Panc1 (cell line): ENCODE results near the gene SPOCK1. TPM values are rescaled to one million over a fixed set of nuclear protein-coding genes. Genes with fewer than 3 reads are reported as not detected.

Experiments used
- ATAC-seq: fragments of 200-7000 bp; cut with Tn5 transposase; 2 replicates; pipeline ENCODE4 v1.9.1; 2020; ENCODE audit warnings: mild to moderate bottlenecking, moderate library complexity
- BruUV-seq: library from RNA; stranded (reverse); fragments of 400-500 nt; replicated peaks from 2 replicates; lab custom pipeline; 2021; lab: Mats Ljungman, UMichigan
- CTCF ChIA-PET: fragments of 300-600 bp; sonication (Branson Sonifier 250); formaldehyde crosslinking; loops from one replicate; lab custom pipeline; 2022; ENCODE audit warnings: antibody characterized with exemption; lab: Charles Lee
- POLR2A ChIA-PET: fragments of 300-600 bp; sonication (Branson Sonifier 250); formaldehyde crosslinking; loops from one replicate; lab custom pipeline; 2022; ENCODE audit warnings: antibody characterized with exemption; lab: Charles Lee
- DNase-seq: peaks from one replicate; pipeline ENCODE4 v3.0.0-alpha.2; 2010; ENCODE audit warnings: low read depth, low spot score
- H3K27ac ChIP-seq: 2 replicates; pipeline ENCODE4 v1.5.1; 2011; ENCODE audit warnings: mild to moderate bottlenecking, low read length, inconsistent platforms
- H3K27me3 ChIP-seq: fragments of 200-500 bp; sonication (Bioruptor generic); 2 replicates; pipeline ENCODE4 v1.6.0; 2014; ENCODE audit warnings: low read length, inconsistent platforms; ENCODE audit not compliant: control insufficient read depth, insufficient read depth
- H3K36me3 ChIP-seq: fragments of 200-500 bp; sonication (Bioruptor generic); 2 replicates; pipeline ENCODE4 v1.5.1; 2014; ENCODE audit warnings: inconsistent platforms, mild to moderate bottlenecking, low read length, moderate library complexity; ENCODE audit not compliant: control insufficient read depth, insufficient read depth
- H3K4me1 ChIP-seq: 2 replicates; pipeline ENCODE4 v1.5.1; 2011; ENCODE audit warnings: inconsistent platforms, mild to moderate bottlenecking, low read length, moderate library complexity; ENCODE audit not compliant: control insufficient read depth, insufficient read depth
- H3K4me3 ChIP-seq, 2 experiments: 2 replicates each; pipeline ENCODE4 v1.5.1; 2011 to 2012; ENCODE audit warnings: low read depth in 2 of 2, low read length in 2 of 2, mild to moderate bottlenecking in 2 of 2, inconsistent platforms in 1 of 2, moderate library complexity in 1 of 2
- H3K9me3 ChIP-seq: fragments of 200-500 bp; sonication (Bioruptor generic); 2 replicates; pipeline ENCODE4 v1.5.1; 2014; ENCODE audit warnings: low read depth, mild to moderate bottlenecking, inconsistent platforms, low read length, moderate library complexity; ENCODE audit not compliant: control insufficient read depth, insufficient read depth
- POLR2AphosphoS5 ChIP-seq: IDR thresholded peaks from 2 replicates; pipeline ENCODE4 v1.6.1; 2012; ENCODE audit warnings: mild to moderate bottlenecking, low read depth, low read length, moderate library complexity
- SIN3A ChIP-seq: IDR thresholded peaks from 2 replicates; pipeline ENCODE4 v1.6.1; 2012; ENCODE audit warnings: low read depth, mild to moderate bottlenecking, low read length, moderate library complexity, borderline replicate concordance; ENCODE audit not compliant: insufficient read depth
- TCF7L2 ChIP-seq: IDR thresholded peaks from 2 replicates; pipeline ENCODE4 v1.6.1; 2011; ENCODE audit warnings: mild to moderate bottlenecking, low read depth, low read length, inconsistent platforms
- in situ Hi-C: cut with HindIII; loops from 2 replicates; pipeline ENCODE4 v1.10.0; 2016; ENCODE audit warnings: low sequenced_read_pairs, low pct_unique_long_range_greater_than_20kb
- intact Hi-C: fragments of 100-400 bp; cut with micrococcal nuclease; formaldehyde crosslinking; loops from one replicate; pipeline ENCODE4 v1.10.0; 2022; ENCODE audit not compliant: unreplicated experiment
- total RNA-seq: library from RNA; stranded (reverse); gene quantifications from one replicate; pipeline ENCODE4 v1.2.1, GENCODE V29; 2021; ENCODE audit not compliant: unreplicated experiment
- TF ChIP-seq, protein P1 (sequence below), 2 experiments: IDR thresholded peaks; 2 replicates each; pipeline ENCODE4 v1.6.1; 2011 to 2012; ENCODE audit warnings: low read depth in 2 of 2, control low read depth in 1 of 2, low read length in 1 of 2, mild to moderate bottlenecking in 1 of 2, moderate library complexity in 1 of 2; ENCODE audit not compliant: insufficient read depth in 1 of 2
- TF ChIP-seq, protein P2 (sequence below): fragments of 450-650 bp; IDR thresholded peaks from 2 replicates; pipeline ENCODE4 v1.5.1; 2017; ENCODE audit warnings: mild to moderate bottlenecking

SPOCK1 gene
- total RNA-seq, 1 experiment from 2014 or later = 15.6 TPM

DNA sequence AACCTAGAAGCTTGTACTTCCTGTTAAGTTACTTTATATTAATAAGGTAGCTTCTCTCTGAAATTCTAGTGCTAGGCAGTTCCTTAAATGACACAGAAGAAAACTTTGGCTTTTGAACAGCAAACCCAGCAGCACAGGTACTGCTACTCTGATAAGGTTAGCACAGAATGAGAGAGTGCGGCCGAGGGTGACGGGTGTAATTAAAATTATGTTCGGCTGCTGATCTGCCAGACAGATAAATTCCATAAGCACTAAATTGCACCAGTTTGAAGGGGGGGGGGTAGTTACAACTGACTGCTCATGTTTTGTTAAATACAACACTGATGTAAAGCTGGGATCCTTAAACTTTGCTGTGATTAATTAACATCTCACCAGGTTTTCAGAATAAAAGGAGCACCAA, 475.1 kb downstream of the SPOCK1 start:
- Histone ChIP-seq H3K4me3 (no peak overlapping the region), H3K36me3 (no peaks in the 10 kb centered on the region), H3K4me1 (no peaks in the 10 kb centered on the region), H3K9me3 (no peaks in the 10 kb centered on the region), H3K27ac (no peak overlapping the region), H3K27me3 (no peaks in the 10 kb centered on the region)
- intact Hi-C loops (no loop called here), in situ Hi-C loops (no loop called here)
- ATAC-seq (no peak), DNase-seq (no peak)
- TF ChIP-seq, protein P1, sequence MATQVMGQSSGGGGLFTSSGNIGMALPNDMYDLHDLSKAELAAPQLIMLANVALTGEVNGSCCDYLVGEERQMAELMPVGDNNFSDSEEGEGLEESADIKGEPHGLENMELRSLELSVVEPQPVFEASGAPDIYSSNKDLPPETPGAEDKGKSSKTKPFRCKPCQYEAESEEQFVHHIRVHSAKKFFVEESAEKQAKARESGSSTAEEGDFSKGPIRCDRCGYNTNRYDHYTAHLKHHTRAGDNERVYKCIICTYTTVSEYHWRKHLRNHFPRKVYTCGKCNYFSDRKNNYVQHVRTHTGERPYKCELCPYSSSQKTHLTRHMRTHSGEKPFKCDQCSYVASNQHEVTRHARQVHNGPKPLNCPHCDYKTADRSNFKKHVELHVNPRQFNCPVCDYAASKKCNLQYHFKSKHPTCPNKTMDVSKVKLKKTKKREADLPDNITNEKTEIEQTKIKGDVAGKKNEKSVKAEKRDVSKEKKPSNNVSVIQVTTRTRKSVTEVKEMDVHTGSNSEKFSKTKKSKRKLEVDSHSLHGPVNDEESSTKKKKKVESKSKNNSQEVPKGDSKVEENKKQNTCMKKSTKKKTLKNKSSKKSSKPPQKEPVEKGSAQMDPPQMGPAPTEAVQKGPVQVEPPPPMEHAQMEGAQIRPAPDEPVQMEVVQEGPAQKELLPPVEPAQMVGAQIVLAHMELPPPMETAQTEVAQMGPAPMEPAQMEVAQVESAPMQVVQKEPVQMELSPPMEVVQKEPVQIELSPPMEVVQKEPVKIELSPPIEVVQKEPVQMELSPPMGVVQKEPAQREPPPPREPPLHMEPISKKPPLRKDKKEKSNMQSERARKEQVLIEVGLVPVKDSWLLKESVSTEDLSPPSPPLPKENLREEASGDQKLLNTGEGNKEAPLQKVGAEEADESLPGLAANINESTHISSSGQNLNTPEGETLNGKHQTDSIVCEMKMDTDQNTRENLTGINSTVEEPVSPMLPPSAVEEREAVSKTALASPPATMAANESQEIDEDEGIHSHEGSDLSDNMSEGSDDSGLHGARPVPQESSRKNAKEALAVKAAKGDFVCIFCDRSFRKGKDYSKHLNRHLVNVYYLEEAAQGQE (IDR thresholded peaks at IDR 0.05; ENCODE audit: insufficient read depth in 1 of 2, low read depth in 2 of 2, low read length in 1 of 2) = no peak
- TF ChIP-seq, protein P2, sequence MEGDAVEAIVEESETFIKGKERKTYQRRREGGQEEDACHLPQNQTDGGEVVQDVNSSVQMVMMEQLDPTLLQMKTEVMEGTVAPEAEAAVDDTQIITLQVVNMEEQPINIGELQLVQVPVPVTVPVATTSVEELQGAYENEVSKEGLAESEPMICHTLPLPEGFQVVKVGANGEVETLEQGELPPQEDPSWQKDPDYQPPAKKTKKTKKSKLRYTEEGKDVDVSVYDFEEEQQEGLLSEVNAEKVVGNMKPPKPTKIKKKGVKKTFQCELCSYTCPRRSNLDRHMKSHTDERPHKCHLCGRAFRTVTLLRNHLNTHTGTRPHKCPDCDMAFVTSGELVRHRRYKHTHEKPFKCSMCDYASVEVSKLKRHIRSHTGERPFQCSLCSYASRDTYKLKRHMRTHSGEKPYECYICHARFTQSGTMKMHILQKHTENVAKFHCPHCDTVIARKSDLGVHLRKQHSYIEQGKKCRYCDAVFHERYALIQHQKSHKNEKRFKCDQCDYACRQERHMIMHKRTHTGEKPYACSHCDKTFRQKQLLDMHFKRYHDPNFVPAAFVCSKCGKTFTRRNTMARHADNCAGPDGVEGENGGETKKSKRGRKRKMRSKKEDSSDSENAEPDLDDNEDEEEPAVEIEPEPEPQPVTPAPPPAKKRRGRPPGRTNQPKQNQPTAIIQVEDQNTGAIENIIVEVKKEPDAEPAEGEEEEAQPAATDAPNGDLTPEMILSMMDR = no peak
- no peak for TF ChIP-seq SIN3A
- no peak for TF ChIP-seq TCF7L2
- TF ChIP-seq POLR2AphosphoS5 = no peak
- ChIA-PET POLR2A (no interaction called here), CTCF (no interaction called here)
- no TSS peak for BruUV-seq

DNA sequence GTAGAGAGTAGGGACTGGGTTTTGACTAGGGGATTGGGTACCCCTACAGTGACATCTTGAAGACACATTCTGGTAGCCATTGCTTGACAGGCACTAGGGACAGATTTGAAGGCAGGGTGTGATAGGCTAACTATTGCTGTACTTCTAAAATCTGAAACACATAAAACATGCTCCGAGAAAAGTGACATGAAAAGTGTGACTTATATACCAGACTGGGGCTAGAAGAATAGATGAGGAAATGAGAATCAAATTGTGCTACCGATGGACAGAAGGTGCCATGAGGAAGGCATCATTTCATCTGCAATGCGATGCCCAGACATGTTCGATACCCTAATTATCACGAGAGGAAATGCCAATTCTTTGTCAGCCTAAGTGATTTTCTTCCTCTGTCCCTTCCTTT, 475.8 kb downstream of the SPOCK1 start:
- BruUV-seq = no TSS peak
- in situ Hi-C loops = no loop called here
- H3K27ac ChIP-seq = no peak overlapping the region
- ChIA-PET POLR2A (no interaction called here), CTCF (no interaction called here)
- TF ChIP-seq POLR2AphosphoS5 (no peak), SIN3A (no peak), TCF7L2 (no peak)
- TF ChIP-seq, protein P1 (IDR thresholded peaks at IDR 0.05; ENCODE audit: insufficient read depth in 1 of 2, low read depth in 2 of 2, low read length in 1 of 2) = no peak
- TF ChIP-seq, protein P2 = no peak
- no peaks in the 10 kb centered on the region for H3K9me3 ChIP-seq
- no peak overlapping the region for H3K4me3 ChIP-seq
- ATAC-seq = no peak
- intact Hi-C loops = no loop called here
- no peaks in the 10 kb centered on the region for H3K27me3 ChIP-seq
- no peaks in the 10 kb centered on the region for H3K36me3 ChIP-seq
- no peak for DNase-seq
- no peaks in the 10 kb centered on the region for H3K4me1 ChIP-seq
